Medulla oblongata (tissue), 1 donor: Measurements from ENCODE around the gene SEMA4C.
"Not testable (repeated sequence)": the region's sequence is repeated elsewhere in the genome, so short reads cannot be mapped to it uniquely, and the experiment has no call there.

Experiments used
- DNase-seq: peaks from one replicate; pipeline ENCODE4 v3.0.0-alpha.2; 2015; ENCODE audit errors: extremely low spot score

Gene SEMA4C

DNA sequence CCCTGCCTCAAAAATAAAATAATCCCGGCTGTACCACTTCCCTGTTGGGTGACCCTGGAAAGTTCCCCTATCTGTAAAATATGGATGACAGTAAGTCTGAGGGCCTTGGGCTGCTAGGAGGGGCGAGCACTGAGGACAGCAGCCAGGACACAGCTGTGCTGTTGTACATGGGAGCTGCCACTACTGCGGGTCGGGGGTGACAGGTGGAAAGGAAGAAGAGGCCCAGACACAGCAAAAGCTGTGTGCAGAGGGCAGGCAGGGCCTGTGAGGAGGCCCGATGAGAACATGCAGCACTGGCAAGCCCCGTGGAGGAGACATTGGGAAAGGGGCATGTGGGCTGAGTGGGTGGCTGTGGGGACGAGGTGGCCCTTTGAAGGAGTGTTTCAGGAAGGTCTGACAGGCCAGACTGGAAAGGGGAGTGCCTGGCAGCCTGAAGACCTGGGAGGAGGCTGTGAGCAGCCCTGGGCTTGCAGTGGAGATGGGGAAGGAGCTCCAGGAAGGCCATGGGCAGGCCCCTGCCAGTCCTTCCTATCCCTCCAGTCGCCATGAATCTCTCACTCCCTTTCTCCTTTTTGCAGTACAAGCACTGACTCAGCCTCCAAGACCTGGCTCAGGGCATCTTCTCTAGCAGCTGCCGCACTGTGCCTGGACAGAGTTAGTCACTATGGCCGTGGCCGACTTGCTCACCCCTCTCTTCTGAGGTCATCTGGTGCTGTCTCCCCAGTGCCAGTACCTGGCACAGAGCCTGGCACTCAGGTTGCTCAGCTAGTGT is 28.9 kb upstream of the SEMA4C start:
- DNase-seq, result no peak

DNA sequence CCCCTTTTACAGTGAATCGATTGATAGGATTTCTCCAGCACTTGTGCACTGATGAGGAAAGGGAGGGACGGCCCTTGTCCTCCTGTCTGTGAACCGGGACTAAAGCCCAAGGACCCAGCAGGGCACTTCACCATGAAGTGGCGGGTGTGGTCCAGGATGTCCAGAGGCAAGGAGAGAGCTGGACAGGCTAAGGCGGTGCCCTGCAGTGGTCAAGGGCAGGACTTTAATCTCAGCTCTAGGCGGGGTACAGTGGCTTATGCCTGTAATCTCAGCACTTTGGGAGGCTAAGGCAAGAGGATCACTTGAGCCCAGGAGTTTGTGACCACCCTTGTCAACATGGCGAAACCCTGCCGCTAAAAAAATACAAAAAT is 28.2 kb upstream of the SEMA4C start:
- DNase-seq, result no peak

DNA sequence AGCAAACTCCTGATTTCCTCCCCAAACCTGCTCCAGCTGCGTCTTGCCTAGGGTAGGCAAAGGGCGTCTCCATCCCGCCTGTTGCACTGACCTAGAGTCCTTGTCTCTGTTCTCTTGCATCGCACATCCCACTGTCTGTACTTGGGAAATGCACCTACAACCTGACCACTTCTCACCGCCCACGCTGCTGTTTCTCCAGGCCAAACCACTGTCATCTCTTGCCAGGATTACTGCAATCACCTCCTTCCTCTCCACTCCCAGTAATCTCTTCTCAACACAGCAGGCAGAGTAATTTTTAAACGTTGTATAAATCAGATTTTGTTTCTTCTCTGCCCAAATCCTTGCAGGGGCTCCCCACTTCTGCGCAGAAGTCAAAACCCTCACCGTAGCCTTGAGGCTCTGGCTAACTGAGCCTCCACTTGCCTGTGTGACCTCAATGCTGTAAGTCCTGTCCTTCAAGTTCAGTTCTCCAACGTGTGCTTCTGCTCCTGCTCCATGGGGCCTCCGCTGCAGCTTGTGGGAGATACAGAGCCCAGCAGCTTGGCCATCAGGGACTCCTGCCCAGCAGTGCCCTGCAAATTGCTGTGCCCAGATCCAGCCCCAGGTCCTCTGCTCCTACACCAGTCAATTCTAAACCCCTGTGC is 27.7 kb upstream of the SEMA4C start:
- no peak for DNase-seq

DNA sequence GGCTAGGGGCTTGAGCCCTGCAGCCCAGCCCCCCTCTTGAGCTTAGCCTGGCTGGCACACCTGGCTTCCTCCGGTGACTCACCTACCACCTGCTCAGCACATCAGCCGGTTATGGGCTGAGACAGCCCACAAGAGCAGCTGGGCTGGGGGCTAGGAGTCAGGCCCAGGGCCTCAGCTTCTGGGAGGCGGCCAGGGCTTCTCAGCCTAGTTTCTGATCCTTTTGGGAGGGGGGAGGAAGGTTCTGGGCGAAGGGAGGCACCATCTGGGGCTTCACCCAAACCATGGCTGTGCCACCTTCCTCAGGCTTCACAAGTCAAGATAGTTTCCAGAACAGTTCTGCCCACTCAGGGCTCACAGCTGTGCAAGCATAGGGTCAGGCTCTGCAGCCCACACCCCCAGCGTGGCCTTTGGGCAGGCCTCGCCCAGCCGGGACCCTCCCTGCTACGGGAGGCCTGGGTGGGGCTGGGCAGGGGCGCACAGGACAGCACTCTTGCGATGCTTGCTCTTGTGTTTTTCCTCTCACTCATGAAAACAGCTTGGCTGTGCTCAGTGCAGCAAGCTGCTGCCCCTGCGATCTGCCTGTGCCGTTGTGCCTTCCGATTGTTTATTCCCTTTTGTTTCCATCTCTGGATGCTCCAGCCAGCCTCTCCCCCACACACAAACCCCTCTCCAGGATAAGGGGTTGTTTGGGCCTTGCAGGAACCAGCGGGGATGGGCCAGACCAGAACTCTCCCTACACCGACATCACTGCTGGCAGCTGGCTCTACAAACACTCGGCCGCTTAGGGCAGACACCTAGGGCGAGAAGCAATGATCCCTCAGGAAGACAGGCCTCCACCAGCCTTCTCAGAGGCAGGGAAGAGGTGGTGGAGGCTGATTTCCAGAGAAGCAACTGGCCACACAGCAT is 26.1 kb upstream of the SEMA4C start:
- DNase-seq, result peak; percentile 39

DNA sequence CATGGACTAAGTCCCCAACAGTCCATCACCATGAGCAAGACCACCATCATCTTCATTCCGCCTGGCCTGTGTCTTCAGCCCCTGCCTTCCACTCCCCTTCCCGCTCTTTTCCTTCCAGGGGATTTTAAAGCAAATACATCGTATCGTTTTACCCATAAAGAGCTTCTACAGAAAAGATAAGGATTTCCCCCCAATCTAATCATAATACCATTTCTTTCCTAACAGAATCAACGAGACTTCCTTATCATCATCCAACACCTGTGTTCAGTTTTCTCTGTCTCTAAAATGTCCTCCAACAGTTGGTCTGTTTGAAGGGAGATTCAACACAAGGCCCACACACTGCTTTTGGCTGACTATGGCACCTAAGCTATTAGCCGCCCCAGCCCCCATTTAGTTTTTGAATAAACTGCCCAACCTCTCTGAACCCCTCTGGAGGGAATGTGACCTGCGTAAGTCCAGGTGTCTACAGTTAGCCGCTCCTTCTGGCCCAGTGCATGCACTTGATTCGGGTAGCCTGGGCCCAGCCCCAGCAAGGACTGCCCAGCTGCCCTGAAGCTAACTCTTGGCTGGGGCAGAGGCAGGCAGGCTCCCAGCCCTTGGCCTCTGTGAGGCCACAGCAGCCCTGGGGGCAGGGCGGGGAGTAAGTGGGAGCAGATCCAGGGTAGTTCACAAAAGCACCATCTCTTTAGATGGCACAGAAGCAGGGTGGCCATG is 25.3 kb upstream of the SEMA4C start:
- DNase-seq, result peak; percentile 75

DNA sequence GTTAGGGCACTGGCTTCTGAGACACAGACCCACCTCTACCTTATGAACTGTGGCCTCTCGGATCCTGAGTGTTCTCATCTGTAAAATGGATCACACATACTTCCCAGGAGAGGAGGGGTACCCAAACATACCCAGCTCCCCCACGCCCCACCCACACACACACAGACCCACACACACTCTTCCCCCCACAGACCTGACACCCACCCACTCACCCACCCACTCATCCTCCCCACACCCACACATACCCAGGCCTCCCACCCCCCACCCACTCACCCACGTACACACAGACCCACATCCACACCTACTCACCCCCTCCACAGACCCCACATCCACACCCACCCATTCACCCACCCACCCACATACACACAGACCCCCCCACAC is 24.3 kb upstream of the SEMA4C start:
- no peak for DNase-seq

DNA sequence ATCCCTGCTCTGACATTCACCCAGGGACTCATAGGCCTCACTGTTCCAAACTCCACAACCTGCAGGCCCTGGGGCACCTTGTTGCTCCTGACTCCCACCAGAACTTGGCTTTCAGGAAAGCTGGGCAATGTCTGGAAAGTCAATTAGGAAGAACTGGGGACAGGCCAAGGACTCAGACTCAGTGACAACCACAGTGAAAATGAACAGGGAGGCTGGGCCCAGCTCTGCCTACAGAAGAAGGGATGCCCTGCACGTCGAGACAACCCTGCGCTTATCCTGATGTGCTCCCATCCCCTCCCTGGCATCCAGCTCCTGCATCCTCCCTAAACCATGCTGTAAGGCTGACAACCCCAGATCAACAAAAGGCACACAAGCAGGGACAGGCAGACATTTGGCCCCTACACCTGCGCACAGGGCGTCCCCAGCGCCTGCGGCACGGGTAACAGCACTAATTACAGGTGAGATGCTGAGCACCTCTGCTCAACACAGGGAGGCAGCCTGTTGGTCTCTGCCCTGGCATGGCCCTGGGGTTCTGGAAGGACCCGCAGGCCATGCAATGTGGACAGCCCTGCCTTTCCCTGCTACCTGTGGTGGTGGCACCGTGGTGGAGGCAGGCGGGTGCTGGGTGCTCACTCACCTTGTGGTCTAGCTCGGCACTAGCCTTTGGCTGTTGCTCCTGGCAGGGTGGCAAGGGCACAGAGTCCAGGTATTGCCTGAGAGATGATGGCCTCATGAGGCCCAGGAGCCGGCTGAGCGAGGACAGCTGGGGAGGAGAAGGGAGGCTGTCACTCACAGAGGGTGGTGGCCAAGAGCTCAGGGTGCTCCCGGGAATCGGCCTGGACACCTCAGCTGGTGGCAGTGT is 23.6 kb upstream of the SEMA4C start:
- DNase-seq, result peak; percentile 57

DNA sequence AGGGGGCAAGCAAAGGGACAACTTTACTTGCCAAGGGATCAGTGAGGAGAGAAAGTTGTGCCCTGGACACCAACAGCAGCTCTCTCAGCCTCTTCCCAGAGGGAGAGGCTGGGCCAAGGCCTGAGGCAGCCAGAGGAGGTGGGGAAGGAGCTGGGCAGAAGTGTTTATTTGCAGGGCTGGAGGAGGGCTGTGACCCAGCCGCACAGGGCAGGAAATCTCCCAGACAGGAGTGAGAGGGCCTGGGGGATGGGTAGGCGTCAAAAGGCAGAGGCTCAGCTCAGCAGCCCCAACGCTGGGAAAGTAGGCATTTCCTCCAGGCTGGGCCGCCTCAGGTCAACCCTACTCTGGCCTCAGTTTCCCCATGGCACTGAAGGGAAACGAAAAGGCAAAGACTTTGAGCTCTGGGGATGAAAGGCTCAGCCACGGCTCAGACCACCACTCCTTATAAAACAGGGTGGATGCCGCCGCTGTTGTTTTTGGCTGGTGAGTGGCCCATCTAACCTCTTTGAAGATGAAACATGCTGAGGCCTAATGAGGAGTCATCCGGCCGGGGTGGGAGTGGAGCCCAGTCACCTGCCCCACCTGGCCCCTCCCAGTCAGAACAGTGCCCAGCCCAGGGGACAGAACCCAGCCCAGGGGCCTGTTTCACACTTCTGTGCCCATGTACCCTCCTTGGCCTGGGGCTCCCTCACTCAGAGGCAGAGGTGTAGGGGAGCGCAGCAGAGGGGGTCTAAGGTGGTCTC is 21.9 kb upstream of the SEMA4C start:
- peak; percentile 73 for DNase-seq

DNA sequence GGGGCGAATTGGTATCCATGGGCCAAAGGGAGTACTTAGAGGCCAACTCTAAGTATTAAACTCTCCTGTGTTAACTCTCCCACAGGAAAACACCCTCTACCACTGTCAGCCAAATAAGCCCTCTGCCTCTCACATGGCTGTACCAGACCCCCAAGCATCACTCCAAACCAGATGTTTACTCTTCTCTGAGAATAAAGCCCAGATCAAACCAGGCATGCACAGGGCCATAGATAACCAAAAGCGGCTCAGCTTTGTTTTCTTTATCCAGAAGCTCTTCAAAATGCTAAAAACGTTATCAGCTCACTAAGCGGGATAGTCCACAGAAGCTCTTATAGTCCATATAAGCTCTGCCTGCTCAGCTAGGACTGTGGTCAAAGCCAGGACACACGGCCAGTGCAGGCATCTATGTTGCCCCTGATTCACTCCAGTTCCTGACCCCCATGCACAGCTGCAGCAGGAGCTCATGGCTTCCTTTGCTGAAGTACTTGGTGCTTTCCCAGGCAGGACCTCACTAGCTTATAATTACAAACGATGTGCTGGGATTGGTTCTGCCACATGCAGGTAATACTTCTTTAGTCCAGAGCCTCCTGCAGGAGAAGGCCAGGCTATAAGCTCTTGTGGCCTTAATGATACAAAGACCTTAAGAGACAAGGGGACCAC is 21.0 kb upstream of the SEMA4C start:
- DNase-seq, result no peak

DNA sequence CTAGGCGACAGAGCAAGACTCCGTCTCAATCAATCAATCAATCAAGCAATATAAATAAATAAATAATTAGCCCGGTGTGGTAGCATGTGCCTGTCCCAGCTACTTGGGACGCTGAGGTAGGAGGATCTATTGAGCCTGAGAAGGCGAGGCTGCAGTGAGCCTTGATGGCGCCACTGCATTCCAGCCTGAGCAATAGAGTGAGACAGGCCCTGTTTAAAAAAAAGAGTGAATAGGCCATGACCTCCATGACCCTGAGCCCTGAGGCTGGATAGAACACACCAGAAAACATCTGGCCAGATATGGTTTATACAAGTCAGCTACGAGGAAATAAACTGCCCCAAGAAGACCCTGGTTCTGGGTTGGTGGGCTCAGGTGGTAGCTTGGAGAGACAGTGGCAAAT is 20.4 kb upstream of the SEMA4C start:
- no peak for DNase-seq

DNA sequence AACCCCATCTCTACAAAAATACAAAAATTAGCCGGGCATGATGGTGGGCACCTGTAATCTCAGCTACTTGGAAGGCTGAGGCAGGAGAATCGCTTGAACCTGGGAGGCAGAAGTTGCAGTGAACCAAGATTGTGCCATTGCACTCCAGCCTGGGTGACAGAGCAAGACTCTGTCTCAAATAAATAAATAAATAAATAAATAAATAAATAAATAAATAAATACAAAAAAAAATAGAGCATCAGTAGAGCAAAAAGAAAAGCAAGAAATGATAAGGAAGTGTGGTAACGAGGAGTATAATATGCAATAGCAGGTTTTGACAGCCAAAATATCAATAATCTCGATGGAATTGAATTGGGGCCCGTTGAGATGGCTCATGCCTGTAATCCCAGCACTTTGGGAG is 19.6 kb upstream of the SEMA4C start:
- not testable (repeated sequence) for DNase-seq

DNA sequence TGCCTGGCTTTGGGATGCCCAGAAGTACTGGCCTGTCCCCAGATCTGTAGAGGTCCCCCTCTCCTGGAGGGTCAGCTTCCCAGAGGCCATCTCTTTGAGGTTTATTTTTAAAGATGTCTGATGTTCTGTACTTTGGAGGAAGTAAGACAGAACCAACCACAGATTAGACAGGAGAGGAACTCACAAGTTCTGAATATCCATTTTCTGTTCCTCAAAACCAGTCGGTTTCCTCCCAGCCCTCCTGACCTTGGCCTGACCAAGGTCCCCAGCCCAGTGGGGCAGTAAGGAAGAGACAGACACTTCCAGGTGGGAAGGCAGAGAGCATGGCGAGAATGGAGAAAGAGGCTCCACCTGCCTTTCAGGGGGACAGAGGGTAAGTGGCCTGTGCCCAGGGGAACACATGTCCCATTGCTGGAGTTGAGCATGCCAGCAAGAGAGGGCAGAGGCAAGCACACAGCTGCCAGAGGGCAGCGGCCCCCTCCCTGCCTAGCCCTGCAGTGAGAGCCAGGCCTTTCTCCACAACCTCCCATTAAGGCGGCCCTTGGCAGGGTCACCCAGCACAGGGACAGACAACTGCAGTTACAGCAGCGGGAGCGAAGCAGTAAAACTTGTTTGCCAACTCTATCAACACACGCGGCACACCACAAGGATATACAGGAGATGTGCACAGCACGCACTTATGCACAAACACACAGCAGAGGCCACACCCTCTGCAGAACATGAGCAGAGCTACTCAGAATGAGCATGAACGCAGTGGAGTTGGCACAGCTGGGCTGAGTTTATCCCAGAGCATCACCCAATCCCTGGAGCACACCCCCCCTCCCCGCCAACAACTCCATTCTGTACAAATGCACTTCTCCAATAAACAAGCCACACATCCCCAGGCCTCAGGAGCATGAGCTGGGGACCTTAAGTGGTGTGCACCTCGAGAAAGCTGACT is 18.5 kb upstream of the SEMA4C start:
- DNase-seq, result peak; percentile 85

DNA sequence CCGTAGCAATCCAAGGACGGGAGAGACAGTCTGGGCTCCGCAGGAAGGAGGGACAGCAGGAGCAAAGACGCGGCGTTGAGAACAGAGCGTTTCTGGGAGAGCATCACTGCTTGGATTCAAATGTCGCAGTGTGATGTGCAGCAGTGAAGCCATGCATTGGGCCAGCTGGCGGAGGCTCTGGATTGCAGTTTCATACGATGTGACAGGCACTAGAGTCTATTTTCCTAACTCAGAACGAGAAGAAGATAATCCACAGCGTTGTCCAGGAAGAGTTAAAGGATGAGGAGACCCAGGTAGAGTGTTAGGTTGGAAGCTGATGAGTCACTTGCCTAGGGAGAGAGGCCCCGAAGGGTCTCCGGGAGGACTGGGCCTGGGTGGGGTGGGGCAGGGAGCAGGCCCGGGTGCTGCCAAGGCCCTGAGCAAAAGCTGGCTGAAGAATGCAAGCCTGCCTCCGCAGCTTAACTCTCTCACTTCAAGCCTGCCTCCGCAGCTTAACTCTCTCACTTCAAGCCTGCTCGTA is 17.7 kb upstream of the SEMA4C start:
- DNase-seq, result peak; percentile 68

DNA sequence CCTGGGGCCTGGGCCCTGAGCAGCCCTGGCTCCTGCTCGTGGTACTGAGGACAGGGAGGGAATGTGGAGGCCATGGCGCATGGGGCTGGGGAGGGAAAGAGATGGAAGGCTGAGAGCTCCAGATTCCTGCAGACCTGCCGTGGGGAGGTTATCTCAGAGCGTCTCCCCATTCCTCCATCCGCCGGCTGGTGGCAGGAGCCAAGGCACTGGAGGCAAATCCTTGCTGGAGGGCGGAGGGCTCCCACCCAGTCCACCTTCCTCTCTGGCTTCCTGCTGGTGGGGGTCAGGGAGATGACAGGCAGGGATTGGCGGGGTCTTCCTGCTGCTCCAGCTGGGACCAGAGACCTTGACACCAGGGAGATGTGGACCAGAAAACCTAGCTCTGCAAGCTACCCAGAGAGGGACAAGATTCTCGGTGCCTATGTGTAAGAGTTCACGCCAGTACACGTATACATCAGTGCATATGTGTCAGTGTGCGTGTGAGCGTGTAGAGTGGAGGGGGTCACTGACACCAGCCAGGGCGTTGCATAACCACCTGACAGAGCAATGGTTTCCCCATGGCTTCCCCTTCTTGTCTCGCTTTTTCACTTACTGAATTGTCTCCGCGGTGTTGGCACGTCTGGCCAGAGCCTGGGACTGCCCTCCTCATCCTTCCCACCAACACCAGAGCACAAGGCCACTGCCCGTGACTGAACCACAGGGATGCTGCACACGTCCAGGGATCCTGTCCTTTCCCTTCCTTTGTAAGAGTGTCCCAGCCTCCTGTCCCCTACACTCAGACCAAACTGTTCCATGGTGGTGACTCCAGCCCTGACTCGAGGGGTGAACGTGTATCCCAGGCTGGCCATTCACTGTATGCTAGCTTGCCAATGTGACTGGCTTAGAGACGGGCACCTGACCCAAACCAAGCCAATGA is 15.8 kb upstream of the SEMA4C start:
- DNase-seq, result no peak

DNA sequence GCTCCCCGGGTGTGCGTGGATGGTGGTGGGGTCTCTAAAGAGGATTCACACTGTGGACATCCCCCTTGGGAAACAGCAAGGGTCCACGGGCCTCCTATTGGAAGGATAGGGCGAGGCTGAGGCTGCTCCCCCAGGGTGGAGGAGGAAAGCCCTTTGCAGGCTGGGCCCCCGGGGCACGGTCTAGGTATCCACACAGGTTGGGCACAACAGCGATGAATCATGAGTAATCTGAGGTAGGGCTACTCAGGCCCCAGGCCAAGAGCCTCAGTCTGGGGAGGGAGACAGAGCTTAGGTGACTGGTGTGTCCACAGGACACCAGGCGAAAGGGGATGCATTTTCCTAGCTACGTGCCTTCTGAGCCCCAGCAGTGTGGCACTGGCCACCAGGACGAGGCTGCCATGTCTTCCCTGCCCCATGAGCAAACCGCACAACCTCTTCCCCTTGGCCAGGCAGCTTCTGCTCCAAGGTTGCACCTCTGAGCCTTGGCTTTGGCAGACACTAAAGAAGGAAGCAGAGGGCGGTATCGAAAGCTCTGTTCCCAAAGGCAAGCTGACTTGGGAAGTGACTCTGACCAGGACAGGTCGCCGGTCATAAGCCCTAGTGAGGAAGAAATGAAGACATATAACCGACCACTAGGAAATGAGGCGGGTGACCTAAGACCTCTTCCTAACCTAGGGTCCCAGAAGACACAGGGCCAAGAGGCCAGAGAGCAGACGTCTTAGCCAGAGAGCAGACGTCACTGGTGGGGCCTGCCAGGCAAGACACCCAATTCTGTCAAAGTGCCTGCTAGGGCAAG is 14.6 kb upstream of the SEMA4C start:
- no peak for DNase-seq

DNA sequence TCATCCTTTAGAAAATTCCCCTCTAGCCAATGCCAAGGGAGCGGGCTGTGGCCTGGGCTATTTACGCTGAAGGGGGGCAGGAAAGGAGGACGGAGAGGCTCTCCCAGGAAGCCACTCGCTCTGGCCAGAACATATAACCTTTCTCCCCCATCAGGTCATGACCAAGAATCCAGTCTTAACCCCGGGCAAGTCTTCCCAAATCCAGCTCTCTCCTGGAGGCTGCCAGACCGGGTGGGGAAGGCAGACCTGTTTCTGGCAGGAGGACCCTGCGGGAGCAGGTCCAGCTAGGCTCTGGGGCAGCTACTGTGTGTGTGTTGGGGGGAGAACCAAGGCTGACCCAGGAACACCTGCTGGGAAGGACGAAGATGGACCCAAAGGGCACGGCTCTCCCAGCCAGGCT is 13.4 kb upstream of the SEMA4C start:
- DNase-seq, result no peak
